GM21717 (cell line): ENCODE measurements around the gene MCF2L2.
"Not testable (repeated sequence)": the region's sequence is repeated elsewhere in the genome, so short reads cannot be mapped to it uniquely, and the experiment has no call there.

Experiments
- ATAC-seq: cut with Tn5 transposase; IDR thresholded peaks from one replicate; pipeline ENCODE4 v1.9.1; 2021; ENCODE audit warnings: mild to moderate bottlenecking, moderate library complexity; ENCODE audit not compliant: unreplicated experiment

MCF2L2 gene, protein sequence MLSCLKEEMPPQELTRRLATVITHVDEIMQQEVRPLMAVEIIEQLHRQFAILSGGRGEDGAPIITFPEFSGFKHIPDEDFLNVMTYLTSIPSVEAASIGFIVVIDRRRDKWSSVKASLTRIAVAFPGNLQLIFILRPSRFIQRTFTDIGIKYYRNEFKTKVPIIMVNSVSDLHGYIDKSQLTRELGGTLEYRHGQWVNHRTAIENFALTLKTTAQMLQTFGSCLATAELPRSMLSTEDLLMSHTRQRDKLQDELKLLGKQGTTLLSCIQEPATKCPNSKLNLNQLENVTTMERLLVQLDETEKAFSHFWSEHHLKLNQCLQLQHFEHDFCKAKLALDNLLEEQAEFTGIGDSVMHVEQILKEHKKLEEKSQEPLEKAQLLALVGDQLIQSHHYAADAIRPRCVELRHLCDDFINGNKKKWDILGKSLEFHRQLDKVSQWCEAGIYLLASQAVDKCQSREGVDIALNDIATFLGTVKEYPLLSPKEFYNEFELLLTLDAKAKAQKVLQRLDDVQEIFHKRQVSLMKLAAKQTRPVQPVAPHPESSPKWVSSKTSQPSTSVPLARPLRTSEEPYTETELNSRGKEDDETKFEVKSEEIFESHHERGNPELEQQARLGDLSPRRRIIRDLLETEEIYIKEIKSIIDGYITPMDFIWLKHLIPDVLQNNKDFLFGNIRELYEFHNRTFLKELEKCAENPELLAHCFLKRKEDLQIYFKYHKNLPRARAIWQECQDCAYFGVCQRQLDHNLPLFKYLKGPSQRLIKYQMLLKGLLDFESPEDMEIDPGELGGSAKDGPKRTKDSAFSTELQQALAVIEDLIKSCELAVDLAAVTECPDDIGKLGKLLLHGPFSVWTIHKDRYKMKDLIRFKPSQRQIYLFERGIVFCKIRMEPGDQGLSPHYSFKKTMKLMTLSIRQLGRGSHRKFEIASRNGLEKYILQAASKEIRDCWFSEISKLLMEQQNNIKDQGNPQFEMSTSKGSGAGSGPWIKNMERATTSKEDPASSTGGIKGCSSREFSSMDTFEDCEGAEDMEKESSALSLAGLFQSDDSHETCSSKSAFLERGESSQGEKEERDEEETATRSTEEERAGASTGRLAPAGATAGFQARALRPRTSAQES

DNA sequence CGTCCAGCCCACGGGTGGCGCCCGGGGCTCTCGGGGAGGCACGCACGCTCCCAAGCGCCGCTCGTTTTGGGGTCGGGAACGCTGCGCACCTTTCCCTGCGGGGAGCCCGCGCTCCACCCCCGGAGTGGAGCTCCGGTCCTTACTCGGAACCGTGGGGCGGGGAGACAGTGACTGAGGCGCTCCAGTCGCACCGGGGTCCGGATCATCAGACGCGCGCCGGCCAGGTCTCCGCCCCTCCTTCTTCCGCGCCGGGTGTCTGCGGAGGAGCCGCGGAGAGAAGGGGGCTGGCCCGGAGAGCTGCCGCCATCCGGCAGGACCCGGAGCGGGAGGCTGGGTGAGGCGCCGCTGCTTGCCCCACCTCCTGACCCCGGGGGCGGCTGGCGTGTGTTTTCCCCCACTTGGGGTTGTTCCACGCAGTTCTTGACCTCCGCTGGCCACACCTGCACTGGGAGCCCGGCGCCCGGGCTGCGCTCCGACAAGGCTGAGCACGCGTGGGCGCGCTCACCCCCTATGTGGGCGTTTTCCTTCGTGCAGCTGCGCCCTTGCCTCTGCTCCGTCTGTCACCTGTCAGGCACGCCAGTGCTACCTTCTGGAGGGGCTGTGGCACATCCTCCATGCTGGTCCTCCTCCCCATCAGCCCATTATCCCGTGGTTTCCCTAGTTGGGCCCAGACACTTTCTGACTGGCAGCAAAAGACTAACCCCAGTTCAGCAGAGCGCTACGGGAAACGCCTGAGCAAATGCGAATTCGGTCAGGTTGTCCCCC is at the start of gene MCF2L2:
MCF2L2 (minus strand) TSS at position 173 of the 765 bp plus-strand sequence. CDS start 642 bp downstream, outside the sequence.
- peak; percentile 70 for ATAC-seq

DNA sequence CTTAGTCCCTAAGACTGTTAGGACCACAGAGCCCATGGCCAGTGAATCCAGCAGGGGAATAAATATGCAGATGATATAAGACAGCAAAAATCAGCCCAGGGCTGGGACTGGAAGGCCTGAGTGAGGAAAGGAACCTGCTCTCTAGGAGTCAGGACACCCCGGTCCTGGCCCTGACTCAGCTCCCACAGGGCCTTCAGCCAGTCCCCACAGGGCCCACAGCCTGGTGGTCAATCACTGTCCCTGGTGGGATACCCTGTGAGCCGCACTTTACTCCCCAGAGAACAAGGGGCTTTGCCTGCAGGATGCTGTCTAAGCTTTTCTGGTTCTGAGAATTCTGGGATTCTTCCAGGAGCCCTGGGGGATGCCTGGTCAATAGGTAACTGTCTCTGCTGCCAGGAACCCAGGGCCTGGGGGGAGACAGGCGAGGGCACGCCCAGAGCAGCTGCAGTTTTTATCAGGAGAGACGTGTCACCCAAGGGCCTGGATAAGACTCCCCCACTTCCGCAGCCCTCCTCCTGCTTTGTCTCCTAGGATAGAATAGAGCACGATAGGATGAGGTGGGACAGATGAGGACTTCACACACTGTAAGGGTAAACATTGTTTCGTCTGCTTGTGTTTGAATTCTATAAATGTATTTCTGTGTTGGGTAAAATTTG is 49.5 kb upstream of the MCF2L2 start:
- no peak for ATAC-seq

DNA sequence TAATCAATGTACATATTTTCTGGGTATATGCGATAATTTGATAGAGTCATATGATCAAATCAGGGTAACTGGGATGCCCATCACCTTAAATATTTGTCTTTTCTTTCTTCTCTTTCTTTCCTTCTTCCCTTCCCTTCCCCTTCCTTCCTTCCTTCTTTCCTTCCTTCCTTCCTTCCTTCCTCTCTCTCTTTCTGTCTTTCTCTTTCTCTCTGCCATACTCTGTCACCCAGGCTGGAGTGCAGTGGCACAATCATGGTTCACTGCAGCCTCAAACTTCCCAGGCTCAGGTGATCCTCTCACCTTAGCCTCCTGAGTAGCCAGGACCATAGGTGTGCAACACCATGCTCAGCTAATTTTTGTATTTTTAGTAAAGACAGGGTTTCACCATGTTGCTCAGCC is 47.3 kb upstream of the MCF2L2 start:
- not testable (repeated sequence) for ATAC-seq

DNA sequence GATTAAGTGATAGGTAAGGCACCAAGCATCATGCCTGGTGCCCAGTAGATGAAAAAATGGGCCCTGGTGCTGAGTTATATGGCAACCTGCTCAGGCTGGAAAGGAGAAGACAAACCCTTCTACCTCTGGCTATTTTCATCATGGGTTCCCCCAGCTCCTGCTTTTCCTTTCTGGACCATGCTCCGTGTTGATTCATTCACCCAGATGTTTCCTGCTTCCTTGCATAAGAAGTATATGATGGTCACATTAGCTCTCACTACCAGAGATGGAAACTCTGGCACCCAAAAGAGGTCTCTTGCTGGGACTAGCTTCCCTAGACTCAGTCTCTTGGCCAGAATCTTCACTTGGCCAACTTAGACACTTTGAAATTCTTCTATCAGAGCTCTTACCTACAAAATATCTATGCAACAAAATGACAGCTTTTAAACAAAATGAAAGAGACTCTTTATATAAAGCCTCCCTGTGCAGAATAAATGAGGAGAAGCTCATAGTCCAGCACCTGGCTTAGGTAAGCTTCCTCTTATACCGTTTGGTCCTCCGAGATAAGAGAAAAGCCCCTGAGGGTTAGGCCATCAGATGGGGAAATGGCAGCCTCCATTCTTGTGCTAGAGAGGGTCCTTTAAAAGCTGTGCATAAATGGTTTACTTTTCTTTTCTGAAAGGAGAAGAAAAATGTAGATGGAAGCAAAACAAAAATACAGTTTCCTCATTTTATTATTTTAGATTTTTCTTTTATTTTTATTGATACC is 46.8 kb upstream of the MCF2L2 start:
- ATAC-seq = no peak

DNA sequence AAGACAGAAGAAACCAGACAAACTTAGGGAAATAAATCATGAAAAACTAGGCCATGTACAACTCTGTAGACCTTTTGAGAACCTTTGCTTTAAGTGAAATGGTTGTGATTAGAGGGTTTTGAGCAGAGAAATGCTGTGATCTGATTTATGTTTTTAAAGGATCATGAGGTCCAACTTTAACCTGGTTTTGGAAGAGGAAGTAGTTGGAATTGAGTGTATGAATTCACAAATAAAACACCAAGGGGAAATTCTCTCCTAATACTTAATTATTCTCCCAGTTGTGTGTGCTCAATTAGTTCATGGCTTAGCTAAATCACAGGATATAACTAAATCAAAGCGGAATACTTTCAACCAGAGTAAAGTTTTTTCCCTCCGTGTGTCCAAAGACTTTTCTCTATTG is 45.5 kb upstream of the MCF2L2 start:
- no peak for ATAC-seq

DNA sequence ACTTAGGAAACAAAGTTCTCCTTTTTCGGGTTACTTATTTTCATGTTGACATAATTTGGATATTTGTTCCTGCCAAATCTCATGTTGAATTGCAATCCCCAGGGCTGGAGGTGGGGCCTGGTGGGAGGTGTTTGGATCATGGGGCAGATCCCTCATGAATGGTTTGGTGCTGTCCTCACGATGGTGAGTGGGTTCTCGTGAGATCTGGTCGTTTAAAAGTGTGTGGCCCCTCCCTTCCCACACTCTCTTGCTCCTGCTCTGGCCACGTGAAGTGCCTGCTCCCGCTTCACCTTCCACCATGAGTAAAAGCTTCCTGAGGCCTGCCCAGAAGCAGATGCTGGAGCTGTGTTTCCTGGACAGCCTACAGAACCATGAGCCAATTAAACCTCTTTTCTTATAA is 43.7 kb upstream of the MCF2L2 start:
- ATAC-seq = no peak

DNA sequence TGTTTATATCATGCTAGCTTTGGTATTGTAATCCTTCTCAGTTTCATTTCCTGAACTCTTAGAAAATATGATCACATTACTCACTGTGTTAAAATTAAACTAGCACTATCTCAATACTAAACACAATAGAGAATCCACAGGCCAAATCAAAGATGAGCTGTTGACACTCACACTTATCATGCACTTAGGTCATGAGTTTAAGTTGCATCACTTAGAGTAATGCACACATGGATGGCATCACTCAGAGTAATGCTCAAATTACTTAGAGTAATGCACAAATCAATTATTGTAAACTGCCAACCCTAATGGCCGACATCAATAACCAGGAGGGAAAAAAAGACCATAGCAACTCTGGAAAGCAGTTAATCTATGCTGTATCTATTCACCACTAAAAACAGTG is 40.0 kb upstream of the MCF2L2 start:
- ATAC-seq = no peak

DNA sequence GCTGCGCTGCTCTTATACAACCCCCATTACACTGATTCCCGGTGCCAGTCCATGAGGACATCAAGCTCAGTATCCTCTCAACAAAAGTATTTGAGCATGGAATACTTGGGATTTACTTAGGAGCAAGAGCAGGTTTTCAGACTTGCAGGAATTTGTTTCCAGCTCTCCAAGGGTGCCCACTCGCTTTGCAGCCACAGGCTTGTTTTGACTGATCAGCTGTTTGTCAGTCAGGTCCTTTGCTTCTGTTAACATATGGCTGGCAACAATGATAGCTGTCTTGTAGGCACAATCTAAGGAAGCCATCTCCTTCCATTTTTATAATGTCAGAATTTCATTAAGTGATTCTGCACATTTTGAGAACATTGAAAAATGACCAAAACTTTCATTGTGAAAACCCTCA is 38.2 kb upstream of the MCF2L2 start:
- no peak for ATAC-seq

DNA sequence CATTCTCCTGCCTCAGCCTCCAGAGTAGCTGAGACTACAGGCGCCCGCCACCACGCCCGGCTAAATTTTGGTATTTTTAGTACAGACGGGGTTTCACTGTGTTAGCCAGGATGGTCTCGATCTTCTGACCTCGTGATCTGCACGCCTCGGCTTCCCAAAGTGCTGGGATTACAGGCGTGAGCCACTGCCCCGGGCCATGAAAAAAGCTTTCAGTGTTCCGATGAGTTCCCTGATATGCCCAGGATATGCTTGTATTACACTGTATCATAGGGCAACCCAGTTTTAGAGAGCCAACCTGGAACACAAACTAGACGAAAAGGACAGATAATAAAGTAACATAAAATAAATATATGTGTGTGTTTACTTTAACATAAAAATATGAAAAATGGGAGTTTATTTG is 37.3 kb upstream of the MCF2L2 start:
- not testable (repeated sequence) for ATAC-seq

DNA sequence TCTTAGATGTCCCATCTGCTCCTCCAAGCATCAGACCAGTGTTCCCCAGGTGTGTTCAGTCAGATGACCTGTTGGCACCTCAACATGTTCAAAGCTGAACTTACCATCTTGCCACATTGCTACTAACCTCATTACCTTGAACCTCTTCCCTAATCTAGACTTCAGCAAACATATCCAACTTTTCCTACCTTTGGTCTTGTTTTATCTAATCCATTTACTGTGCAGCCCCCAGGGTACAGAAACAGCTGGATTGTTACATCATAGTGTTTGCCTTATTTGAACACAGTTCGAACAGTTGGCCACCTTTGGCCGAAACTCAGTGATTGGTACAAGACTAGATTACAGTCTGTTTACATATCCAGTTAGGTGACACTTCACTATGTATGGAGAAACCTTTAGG is 36.1 kb upstream of the MCF2L2 start:
- ATAC-seq = no peak

DNA sequence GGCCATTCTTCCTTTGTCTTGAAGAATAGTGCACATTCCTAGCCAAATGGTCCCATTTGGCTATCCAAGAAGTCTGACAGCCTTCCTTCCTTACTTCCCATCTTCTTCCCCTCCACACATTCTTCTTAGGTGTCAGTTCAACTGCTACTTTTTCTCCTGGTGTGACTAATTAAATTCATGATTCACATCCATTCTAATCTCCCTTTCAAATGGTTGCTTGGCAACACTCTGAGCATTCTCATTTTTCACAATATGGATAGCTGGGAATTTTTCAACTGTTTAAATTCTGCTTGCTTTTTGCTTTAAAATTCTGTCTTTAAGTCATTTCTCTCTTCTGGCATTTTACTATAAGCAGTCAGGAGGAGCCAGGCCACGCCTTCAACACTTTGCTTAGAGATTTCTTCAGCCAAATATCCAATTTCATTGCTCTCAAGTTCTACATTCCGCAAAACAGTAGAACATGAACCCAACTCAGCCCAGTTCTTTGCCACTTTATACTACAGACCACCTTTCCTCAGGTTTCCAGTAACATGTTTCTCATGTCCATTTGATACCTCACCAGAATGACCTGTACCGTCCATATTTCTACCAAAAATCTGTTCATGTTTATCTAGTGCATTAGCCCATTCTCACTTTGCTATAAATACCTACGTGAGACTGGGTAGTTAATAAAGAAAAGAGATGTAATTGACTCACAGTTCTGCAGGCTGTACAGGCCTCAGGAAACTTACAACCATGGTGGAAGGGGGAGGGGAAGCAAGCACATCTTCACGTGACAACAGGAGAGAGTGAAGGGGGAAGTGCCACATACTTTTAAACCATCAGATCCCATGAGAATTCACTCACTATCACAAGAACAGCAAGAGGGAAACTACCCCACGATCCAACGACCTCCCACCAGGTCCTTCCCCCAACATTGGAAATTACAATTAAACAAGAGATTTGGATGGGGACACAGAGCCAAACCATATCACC is 31.9 kb upstream of the MCF2L2 start:
- no peak for ATAC-seq

DNA sequence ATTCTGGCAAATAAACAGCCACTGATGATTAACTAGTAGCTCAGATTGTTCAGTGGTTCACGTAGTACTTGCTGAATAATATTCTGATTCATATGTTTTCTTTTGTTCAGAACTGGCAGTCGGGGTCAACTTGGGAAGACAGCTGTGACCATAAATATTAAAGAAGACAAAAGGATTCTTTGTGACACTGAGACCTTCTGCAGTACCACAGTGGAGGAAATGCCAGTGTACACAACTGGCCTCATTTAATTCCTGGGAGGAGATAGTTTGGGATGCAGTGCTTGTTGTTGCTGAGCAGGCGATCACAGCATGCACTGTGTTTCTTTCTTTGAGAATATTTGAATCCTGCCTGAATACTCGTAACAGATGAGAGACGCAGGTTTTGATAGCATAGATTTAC is 26.7 kb upstream of the MCF2L2 start:
- no peak for ATAC-seq

DNA sequence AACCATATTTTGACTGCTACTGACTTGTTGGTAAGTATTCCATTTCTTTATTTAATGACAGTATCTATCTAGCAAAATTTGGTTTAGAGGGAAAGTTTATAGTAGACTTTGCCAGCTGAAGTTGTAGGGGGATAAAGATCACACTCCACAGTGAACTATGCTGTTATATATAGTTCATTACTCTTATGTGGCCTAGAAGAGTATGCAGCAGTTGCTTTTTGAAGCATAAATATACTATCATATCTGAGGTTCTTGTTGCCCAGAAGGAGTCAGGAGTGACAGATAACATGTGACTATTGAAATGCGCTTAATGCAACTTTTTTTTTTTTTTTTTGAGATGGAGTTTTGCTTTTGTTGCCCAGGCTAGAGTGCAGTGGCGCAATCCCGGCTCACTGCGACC is 25.6 kb upstream of the MCF2L2 start:
- no peak for ATAC-seq

DNA sequence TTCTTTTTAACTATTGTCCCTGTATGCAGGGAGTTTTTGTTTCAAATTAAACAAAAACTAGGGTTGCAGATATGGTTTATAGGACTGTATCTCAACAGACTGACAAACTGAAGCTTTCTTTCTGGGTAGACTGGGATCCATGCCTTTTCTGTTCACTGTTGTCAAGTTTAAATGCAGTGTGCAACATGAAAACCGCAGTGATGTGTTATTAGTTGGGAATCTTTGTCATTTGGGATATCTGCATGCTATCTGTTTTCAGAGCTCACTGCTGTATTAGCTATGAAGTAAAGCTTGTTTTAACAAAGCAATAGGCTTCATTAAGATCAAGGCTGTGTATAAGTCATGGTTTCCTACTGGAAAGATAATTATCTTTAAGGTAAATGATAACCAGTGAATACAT is 21.4 kb upstream of the MCF2L2 start:
- no peak for ATAC-seq

DNA sequence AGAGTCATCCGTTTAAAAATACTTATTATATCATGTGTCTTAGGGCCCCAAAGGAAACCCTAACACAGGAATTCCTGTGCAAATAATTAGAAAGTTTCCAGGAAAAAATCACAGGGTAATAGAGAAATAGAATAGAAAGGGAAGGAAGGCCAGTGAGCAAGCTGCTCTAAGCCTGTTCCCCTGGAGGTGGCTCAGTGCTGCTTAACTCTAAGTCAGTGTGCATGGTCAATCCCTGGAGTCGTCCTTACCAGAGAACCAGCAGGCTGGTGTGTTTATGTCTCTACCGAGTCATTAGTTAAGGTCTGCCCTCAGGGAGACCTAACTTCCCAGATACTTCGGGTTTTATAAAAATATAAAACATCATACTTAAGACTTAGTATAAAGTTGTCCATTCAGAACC is 21.0 kb upstream of the MCF2L2 start:
- ATAC-seq = no peak

DNA sequence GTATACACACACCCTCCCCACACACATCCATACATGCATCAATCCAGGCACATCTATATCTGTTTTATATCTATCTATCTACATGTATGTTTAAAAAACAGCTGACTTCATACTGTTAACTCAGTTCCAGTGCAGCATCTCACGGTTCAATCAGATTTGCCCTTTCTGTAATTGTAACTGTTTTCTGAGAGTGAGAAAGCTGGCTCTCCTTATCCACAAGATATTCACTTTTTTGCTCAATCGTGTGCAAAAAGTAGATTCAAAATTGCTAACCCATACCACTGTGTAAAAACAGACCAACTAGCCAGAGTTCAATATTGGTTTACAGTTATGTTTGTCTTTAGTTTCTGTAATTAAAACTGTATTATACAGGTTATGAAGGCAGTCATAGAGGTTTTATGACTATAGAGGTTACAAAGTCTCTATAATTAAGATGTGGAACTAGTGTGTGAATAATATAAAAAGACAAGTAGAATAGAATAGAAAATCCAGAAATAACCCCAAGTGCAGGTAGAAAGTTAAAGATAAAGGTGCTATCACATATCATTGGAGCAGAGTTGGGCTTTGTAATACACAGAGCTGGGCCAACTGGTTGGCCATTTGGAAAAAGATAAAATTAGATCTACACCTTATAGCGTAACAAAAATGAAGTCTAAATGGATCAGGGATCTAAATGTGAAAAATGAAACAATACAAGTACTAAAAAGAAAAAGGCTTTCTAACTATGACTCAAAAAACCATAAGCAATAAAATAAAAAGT is 20.1 kb upstream of the MCF2L2 start:
- no peak for ATAC-seq

DNA sequence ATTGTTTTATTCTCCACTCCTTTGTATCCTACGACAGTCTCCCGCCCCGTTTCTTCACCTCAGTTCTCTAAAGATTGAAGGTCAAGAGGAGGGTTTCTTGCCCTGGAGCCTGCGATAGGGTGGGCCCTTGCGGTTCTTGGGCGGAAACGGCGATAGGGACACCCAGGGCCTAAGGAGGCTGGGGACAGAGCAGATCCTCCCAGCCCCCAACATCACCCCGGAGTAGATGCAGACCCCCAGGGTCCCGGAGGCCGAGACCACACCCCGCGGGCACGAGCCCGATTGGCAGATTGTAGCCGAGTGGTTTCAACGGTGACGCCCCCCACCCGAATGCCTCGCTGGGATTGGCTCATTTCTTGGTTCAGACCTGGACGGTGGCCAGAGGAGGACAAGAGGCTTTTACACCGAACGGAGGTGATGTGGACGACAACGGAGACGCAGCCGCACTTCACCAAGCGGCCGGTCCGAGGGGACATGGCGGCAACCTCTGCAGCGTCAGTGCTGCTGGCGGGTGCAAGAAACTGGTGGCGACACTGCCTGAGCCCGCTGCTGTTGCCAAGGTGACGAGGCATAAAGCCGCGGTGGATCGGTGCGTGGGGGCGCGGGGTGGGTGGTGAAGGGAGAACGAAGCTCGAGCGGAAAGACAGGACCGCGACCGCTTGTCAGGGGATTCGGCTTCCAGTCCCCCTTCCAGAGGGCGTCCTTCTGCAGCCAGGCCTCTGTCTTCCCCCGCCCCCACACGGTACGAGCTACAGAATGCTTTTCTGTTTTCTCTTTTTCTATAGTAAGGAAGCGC is 19.0 kb upstream of the MCF2L2 start:
- ATAC-seq = peak; percentile 88
